Measurements from ENCODE around the gene ABCD4. TPM values are rescaled to one million over a fixed set of nuclear protein-coding genes. Genes with fewer than 3 reads are reported as not detected.
A peak's percentile ranks its signal among the peaks of the same experiment; 100 is the strongest.

The ABCD4 gene
- total RNA-seq, 2 experiments from 2014 or later, result 46.6 to 74.7 TPM

DNA sequence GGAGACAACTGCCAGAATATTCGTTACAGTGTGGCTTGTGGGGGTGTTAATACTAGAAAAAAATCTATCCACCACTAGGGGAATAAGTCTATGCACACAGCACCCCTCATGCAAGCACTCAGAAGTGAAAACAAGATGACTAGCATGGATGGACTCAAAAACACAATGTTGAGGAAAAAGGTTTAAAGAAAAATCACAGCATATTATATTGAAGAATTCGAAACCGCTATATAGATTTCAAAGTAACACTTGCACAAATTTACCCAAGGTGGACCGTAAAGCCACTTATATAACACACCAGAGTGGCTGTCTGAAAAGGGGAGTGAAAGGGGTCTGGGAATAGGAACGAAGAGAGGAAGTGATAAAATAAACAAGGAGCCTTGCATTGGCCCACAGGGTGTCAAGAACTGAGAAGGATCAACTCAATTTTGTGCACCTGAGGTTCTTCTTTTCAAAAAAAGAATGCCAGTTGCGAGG is 544 bp downstream of the ABCD4 start:
- H3K9me2 ChIP-seq (ENCODE audit: insufficient read depth, low read length), result no peaks in the 10 kb centered on the region
- peaks cover 20% of the 10 kb centered on the region; the same call in 1 of the 2 replicates for H3K36me3 ChIP-seq (ENCODE audit: insufficient read depth, low read length)
- no peaks in the 10 kb centered on the region for H4K20me1 ChIP-seq (ENCODE audit: insufficient read depth, low read length)
- BruUV-seq (replicated peaks), result TSS peak; percentile 74
- TF ChIP-seq EZH2phosphoT487 (IDR thresholded peaks at IDR 0.05; ENCODE audit: borderline replicate concordance, low read depth, low read length), result no peak
- TF ChIP-seq, protein P1, sequence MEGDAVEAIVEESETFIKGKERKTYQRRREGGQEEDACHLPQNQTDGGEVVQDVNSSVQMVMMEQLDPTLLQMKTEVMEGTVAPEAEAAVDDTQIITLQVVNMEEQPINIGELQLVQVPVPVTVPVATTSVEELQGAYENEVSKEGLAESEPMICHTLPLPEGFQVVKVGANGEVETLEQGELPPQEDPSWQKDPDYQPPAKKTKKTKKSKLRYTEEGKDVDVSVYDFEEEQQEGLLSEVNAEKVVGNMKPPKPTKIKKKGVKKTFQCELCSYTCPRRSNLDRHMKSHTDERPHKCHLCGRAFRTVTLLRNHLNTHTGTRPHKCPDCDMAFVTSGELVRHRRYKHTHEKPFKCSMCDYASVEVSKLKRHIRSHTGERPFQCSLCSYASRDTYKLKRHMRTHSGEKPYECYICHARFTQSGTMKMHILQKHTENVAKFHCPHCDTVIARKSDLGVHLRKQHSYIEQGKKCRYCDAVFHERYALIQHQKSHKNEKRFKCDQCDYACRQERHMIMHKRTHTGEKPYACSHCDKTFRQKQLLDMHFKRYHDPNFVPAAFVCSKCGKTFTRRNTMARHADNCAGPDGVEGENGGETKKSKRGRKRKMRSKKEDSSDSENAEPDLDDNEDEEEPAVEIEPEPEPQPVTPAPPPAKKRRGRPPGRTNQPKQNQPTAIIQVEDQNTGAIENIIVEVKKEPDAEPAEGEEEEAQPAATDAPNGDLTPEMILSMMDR (conservative IDR thresholded peaks at IDR 0.05; ENCODE audit: low read length), result peak; percentile 79
- ChIA-PET CTCF (ENCODE audit: unreplicated experiment) (no interaction called here), POLR2A (interaction anchor here (0.5 kb wide), 1 partner anchor 33 kb away, joined by 4 read pairs; no protein-coding TSS in a partner anchor)
- peak overlapping the region; percentile 86 for H3K4me3 ChIP-seq (ENCODE audit: low read depth, low read length, poor library complexity, severe bottlenecking)
- H3K27ac ChIP-seq (ENCODE audit: low read depth, low read length, poor library complexity, severe bottlenecking), result peak overlapping the region; percentile 66
- H3K9me3 ChIP-seq (ENCODE audit: low read length), result no peaks in the 10 kb centered on the region
- peak overlapping the region; percentile 81 for H3K4me2 ChIP-seq (ENCODE audit: low read length)
- DNase-seq (ENCODE audit: low spot score), result peak; percentile 75
- H3K79me2 ChIP-seq (ENCODE audit: insufficient read depth, low read depth, low read length), result peaks cover 23% of the 10 kb centered on the region; the same call in 1 of the 2 replicates
- intact Hi-C loops (cut with micrococcal nuclease; ENCODE audit: unreplicated experiment), result loop anchor here (2.0 kb wide), 1 partner anchor 99 kb away; no protein-coding TSS in a partner anchor
- peaks cover 16% of the 10 kb centered on the region for H3K4me1 ChIP-seq (ENCODE audit: insufficient read depth, low read length, poor library complexity, severe bottlenecking)
- peak overlapping the region; percentile 98 for H2AFZ ChIP-seq (ENCODE audit: low read length)

DNA sequence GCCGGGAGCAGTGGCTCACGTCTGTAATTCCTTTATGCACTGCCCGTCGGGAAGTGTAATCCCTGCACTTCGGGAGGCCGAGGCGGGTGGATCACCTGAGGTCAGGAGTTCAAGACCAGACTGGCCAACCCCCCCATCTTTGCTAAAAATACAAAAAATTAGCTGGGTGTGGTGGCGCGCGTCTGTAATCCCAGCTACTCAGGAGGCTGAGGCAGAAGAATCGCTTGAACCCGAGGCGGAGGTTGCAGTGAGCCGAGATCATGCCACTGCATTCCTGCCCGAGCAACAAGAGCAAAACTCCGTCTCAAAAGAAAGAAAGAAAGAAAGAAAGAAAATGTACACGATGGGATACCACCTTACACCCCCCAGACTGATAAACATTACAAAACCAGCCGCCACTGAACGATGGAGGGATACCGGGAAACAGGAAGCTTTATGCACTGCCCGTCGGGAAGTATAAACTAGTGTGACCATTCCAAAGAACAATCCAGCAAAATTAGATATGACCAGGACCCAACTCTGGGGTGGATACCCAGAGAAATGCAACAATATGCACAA is 1.1 kb downstream of the ABCD4 start:
- H3K9me3 ChIP-seq (ENCODE audit: low read length), result no peaks in the 10 kb centered on the region
- H3K9me2 ChIP-seq (ENCODE audit: insufficient read depth, low read length), result no peaks in the 10 kb centered on the region
- H4K20me1 ChIP-seq (ENCODE audit: insufficient read depth, low read length), result no peaks in the 10 kb centered on the region
- H3K79me2 ChIP-seq (ENCODE audit: insufficient read depth, low read depth, low read length), result peaks cover 23% of the 10 kb centered on the region; the same call in 1 of the 2 replicates
- H2AFZ ChIP-seq (ENCODE audit: low read length), result peak overlapping the region; percentile 98; the same call in 1 of the 2 replicates
- H3K4me3 ChIP-seq (ENCODE audit: low read depth, low read length, poor library complexity, severe bottlenecking), result peak overlapping the region; percentile 86
- POLR2A ChIA-PET, result no interaction called here
- TF ChIP-seq EZH2phosphoT487 (IDR thresholded peaks at IDR 0.05; ENCODE audit: borderline replicate concordance, low read depth, low read length), result no peak
- TF ChIP-seq, protein P1 (conservative IDR thresholded peaks at IDR 0.05; ENCODE audit: low read length), result no peak
- no TSS peak for BruUV-seq (replicated peaks)
- H3K36me3 ChIP-seq (ENCODE audit: insufficient read depth, low read length), result peaks cover 25% of the 10 kb centered on the region; the same call in 1 of the 2 replicates
- CTCF ChIA-PET (ENCODE audit: unreplicated experiment), result no interaction called here
- peak overlapping the region; percentile 81 for H3K4me2 ChIP-seq (ENCODE audit: low read length)
- intact Hi-C loops (cut with micrococcal nuclease; ENCODE audit: unreplicated experiment), result loop anchor here (2.0 kb wide), 1 partner anchor 99 kb away; no protein-coding TSS in a partner anchor
- DNase-seq (ENCODE audit: low spot score), result no peak
- peak overlapping the region; percentile 66 for H3K27ac ChIP-seq (ENCODE audit: low read depth, low read length, poor library complexity, severe bottlenecking)
- peaks cover 16% of the 10 kb centered on the region for H3K4me1 ChIP-seq (ENCODE audit: insufficient read depth, low read length, poor library complexity, severe bottlenecking)

DNA sequence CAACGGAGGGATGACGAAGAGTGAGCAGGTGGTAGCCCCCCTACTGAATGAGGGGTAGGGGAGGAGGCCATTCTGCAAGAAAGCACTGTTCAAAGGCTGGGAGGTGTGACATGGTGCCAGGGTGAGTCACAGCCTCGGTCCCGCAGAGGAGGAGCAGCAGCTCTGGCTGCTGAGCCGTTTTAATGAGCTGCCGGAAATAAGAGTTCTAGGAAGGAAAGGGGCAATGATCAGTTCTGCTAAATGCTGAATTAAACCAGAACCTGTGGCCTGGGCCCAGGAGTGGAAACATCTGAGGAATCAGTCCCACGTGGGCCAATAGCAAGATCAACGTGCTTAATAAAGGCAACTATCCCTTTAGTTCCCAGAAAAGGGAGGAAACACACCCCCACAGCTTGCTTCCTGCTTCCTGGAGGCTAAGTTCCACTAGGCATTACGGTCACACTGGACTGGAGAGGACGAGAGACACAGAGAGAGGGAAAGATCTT is 3.6 kb downstream of the ABCD4 start:
- no peaks in the 10 kb centered on the region for H4K20me1 ChIP-seq (ENCODE audit: insufficient read depth, low read length)
- H2AFZ ChIP-seq (ENCODE audit: low read length), result no peak overlapping the region
- ChIA-PET POLR2A (interaction anchor here (0.6 kb wide), 1 partner anchor 608 kb away, joined by 3 read pairs; no protein-coding TSS in a partner anchor), CTCF (ENCODE audit: unreplicated experiment) (no interaction called here)
- H3K36me3 ChIP-seq (ENCODE audit: insufficient read depth, low read length), result peaks cover 44% of the 10 kb centered on the region
- no peak overlapping the region for H3K27ac ChIP-seq (ENCODE audit: low read depth, low read length, poor library complexity, severe bottlenecking)
- H3K79me2 ChIP-seq (ENCODE audit: insufficient read depth, low read depth, low read length), result peaks cover 23% of the 10 kb centered on the region; the same call in 1 of the 2 replicates
- no peaks in the 10 kb centered on the region for H3K9me3 ChIP-seq (ENCODE audit: low read length)
- intact Hi-C loops (cut with micrococcal nuclease; ENCODE audit: unreplicated experiment), result no loop called here
- no peak overlapping the region for H3K4me3 ChIP-seq (ENCODE audit: low read depth, low read length, poor library complexity, severe bottlenecking)
- peaks cover 16% of the 10 kb centered on the region for H3K4me1 ChIP-seq (ENCODE audit: insufficient read depth, low read length, poor library complexity, severe bottlenecking)
- no peaks in the 10 kb centered on the region for H3K9me2 ChIP-seq (ENCODE audit: insufficient read depth, low read length)
- TF ChIP-seq, protein P1 (conservative IDR thresholded peaks at IDR 0.05; ENCODE audit: low read length), result no peak
- no peak for TF ChIP-seq EZH2phosphoT487 (IDR thresholded peaks at IDR 0.05; ENCODE audit: borderline replicate concordance, low read depth, low read length)
- DNase-seq (ENCODE audit: low spot score), result no peak
- H3K4me2 ChIP-seq (ENCODE audit: low read length), result no peak overlapping the region
- BruUV-seq (replicated peaks), result no TSS peak

Measured in OCI-LY7 (cell line).